PC-9 (cell line): ENCODE data around the gene EDAR. TPM values are rescaled to one million over a fixed set of nuclear protein-coding genes. Genes with fewer than 3 reads are reported as not detected.

ENCODE experiments used
- BruUV-seq: library from RNA; stranded (reverse); fragments of 400-500 nt; replicated peaks from 2 replicates; lab custom pipeline; 2021; lab: Mats Ljungman, UMichigan
- CTCF ChIA-PET: fragments of 300-600 bp; sonication (Branson Sonifier 250); formaldehyde crosslinking; loops from one replicate; lab custom pipeline; 2022; ENCODE audit warnings: antibody characterized with exemption; lab: Charles Lee
- POLR2A ChIA-PET: fragments of 300-600 bp; sonication (Branson Sonifier 250); formaldehyde crosslinking; loops from one replicate; lab custom pipeline; 2022; ENCODE audit warnings: antibody characterized with exemption; ENCODE audit not compliant: unreplicated experiment; lab: Charles Lee
- DNase-seq, 2 experiments: peaks; one replicate each; pipeline versions ENCODE4 v3.0.0 to v3.0.0-alpha.2; 2015 to 2022; ENCODE audit warnings: mixed read lengths in 1 of 2
- H2AFZ ChIP-seq: fragments of 200-600 bp; sonication (generic); 2 replicates; pipeline ENCODE4 v1.8.1; 2017; ENCODE audit warnings: antibody characterized with exemption
- H3F3A ChIP-seq: fragments of 200-600 bp; sonication (generic); 2 replicates; pipeline ENCODE4 v1.8.1; 2017; ENCODE audit warnings: antibody characterized with exemption, mild to moderate bottlenecking, low read depth; ENCODE audit not compliant: insufficient read depth
- H3K27ac ChIP-seq: fragments of 200-600 bp; sonication (generic); 2 replicates; pipeline ENCODE4 v1.6.1; 2016; ENCODE audit warnings: mixed run types
- H3K27me3 ChIP-seq: fragments of 200-600 bp; sonication (generic); 2 replicates; pipeline ENCODE4 v1.6.1; 2016; ENCODE audit warnings: low read depth, mixed run types; ENCODE audit not compliant: insufficient read depth
- H3K36me3 ChIP-seq: fragments of 200-600 bp; sonication (generic); 2 replicates; pipeline ENCODE4 v1.6.1; 2016; ENCODE audit warnings: low read depth, mixed run types
- H3K4me1 ChIP-seq: fragments of 200-600 bp; sonication (generic); replicated peaks from 2 replicates; pipeline ENCODE4 v1.6.1; 2016; ENCODE audit warnings: mixed run types; ENCODE audit not compliant: insufficient read depth
- H3K4me2 ChIP-seq: fragments of 200-600 bp; sonication (generic); 2 replicates; pipeline ENCODE4 v1.6.1; 2017; ENCODE audit warnings: mixed run types
- H3K4me3 ChIP-seq: fragments of 200-600 bp; sonication (generic); 2 replicates; pipeline ENCODE4 v1.6.1; 2016; ENCODE audit warnings: mixed run types
- H3K79me2 ChIP-seq: fragments of 200-600 bp; sonication (generic); 2 replicates; pipeline ENCODE4 v1.6.1; 2017; ENCODE audit warnings: low read depth, mixed run types
- H3K9me2 ChIP-seq: fragments of 200-600 bp; sonication (generic); 2 replicates; pipeline ENCODE4 v1.8.1; 2017; ENCODE audit warnings: mild to moderate bottlenecking; ENCODE audit not compliant: insufficient read depth
- H3K9me3 ChIP-seq: fragments of 200-600 bp; sonication (generic); 2 replicates; pipeline ENCODE4 v1.8.1; 2016; ENCODE audit warnings: low read depth; ENCODE audit not compliant: insufficient read depth
- H4K20me1 ChIP-seq: fragments of 200-600 bp; sonication (generic); 2 replicates; pipeline ENCODE4 v1.8.1; 2017; ENCODE audit not compliant: insufficient read depth
- EZH2 ChIP-seq: fragments of 200-600 bp; sonication (generic); IDR thresholded peaks from 2 replicates; pipeline ENCODE4 v1.8.0; 2017; ENCODE audit warnings: antibody characterized with exemption, low read depth
- intact Hi-C: fragments of 100-400 bp; cut with micrococcal nuclease; formaldehyde crosslinking; loops from one replicate; pipeline ENCODE4 v1.10.0; 2022; ENCODE audit not compliant: unreplicated experiment
- total RNA-seq: library from RNA; stranded (reverse); gene quantifications from 2 replicates; pipeline ENCODE4 v1.2.3, GENCODE V29; 2021
- TF ChIP-seq, protein P1 (sequence below): fragments of 200-600 bp; sonication (generic); conservative IDR thresholded peaks from 2 replicates; pipeline ENCODE4 v1.6.1; 2017; ENCODE audit warnings: mixed run types, antibody characterized with exemption, mild to moderate bottlenecking, moderate library complexity

EDAR gene
- total RNA-seq, 1 experiment from 2014 or later: not detected

DNA sequence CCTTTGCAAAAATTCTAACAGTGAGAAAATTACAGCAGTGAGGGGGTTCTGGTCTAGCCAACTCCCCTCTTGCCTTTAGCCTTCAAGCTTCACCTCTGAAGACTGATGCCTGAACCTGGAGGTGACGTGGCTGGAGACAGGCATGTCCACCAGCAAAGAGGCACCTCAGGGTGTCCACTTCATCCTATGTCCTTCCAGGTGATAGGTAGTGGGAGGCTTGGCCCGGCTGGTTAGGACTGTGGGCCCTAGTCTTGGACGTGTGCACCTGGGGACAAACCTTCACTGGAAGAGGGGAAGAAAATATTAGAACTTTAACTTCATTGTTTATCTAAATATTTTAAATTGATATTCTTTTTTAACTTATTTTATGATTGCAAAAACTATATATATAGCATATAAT, 35.5 kb upstream of the EDAR start:
- H3K4me2 ChIP-seq: no peak overlapping the region
- ChIA-PET POLR2A (no interaction called here), CTCF (no interaction called here)
- H3K27ac ChIP-seq: no peak overlapping the region
- no peaks in the 10 kb centered on the region for H3K79me2 ChIP-seq
- intact Hi-C loops: no loop called here
- DNase-seq: no peak
- H3K4me3 ChIP-seq: no peak overlapping the region
- no peaks in the 10 kb centered on the region for H3K9me3 ChIP-seq
- H4K20me1 ChIP-seq: no peaks in the 10 kb centered on the region
- H3K36me3 ChIP-seq: no peaks in the 10 kb centered on the region
- BruUV-seq: no TSS peak
- no peak for TF ChIP-seq EZH2
- TF ChIP-seq, protein P1, sequence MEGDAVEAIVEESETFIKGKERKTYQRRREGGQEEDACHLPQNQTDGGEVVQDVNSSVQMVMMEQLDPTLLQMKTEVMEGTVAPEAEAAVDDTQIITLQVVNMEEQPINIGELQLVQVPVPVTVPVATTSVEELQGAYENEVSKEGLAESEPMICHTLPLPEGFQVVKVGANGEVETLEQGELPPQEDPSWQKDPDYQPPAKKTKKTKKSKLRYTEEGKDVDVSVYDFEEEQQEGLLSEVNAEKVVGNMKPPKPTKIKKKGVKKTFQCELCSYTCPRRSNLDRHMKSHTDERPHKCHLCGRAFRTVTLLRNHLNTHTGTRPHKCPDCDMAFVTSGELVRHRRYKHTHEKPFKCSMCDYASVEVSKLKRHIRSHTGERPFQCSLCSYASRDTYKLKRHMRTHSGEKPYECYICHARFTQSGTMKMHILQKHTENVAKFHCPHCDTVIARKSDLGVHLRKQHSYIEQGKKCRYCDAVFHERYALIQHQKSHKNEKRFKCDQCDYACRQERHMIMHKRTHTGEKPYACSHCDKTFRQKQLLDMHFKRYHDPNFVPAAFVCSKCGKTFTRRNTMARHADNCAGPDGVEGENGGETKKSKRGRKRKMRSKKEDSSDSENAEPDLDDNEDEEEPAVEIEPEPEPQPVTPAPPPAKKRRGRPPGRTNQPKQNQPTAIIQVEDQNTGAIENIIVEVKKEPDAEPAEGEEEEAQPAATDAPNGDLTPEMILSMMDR: no peak
- H3F3A ChIP-seq: no peaks in the 10 kb centered on the region
- no peaks in the 10 kb centered on the region for H3K9me2 ChIP-seq
- no peaks in the 10 kb centered on the region for H3K27me3 ChIP-seq
- H3K4me1 ChIP-seq: peaks cover 10% of the 10 kb centered on the region
- no peak overlapping the region for H2AFZ ChIP-seq

DNA sequence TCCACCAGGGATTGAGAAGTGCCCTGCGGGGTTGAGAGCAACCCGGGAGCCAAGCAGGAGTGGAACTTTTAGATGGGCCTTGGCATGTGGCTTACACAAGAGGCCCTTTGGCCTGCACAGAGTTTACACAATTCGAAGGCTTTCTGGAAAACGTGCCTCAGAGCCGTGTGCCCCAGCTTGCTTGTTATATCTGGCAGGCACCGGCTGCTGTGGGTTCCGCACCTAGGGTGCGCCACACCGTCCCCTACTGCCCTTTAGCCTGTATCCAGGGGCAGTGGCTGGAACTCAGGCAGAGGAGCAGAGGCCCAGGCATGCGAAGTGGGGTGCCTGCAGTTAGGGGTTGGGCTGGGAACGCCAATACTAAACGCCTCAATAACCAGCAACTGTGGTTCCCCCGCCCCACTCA, 32.9 kb upstream of the EDAR start:
- no peaks in the 10 kb centered on the region for H3K36me3 ChIP-seq
- CTCF ChIA-PET: no interaction called here
- H3K4me1 ChIP-seq: peaks cover 10% of the 10 kb centered on the region
- TF ChIP-seq EZH2: no peak
- TF ChIP-seq, protein P1: no peak
- H2AFZ ChIP-seq: no peak overlapping the region
- BruUV-seq: no TSS peak
- no peak for DNase-seq
- intact Hi-C loops: no loop called here
- H3K27me3 ChIP-seq: no peaks in the 10 kb centered on the region
- no peaks in the 10 kb centered on the region for H3K79me2 ChIP-seq
- no peaks in the 10 kb centered on the region for H4K20me1 ChIP-seq
- POLR2A ChIA-PET: no interaction called here
- no peak overlapping the region for H3K4me3 ChIP-seq
- no peak overlapping the region for H3K4me2 ChIP-seq
- no peaks in the 10 kb centered on the region for H3F3A ChIP-seq
- no peak overlapping the region for H3K27ac ChIP-seq
- H3K9me3 ChIP-seq: no peaks in the 10 kb centered on the region
- no peaks in the 10 kb centered on the region for H3K9me2 ChIP-seq

GRCh38 chr2:109020217-109020637, 31.2 kb upstream of the EDAR start:
- Histone ChIP-seq H4K20me1 (no peaks in the 10 kb centered on the region), H3K4me2 (peak overlapping the region; percentile 14; the same call in 1 of the 2 replicates), H3K79me2 (no peaks in the 10 kb centered on the region), H3K9me2 (no peaks in the 10 kb centered on the region), H3K4me3 (no peak overlapping the region), H3F3A (no peaks in the 10 kb centered on the region), H3K4me1 (peaks cover 10% of the 10 kb centered on the region), H3K27me3 (no peaks in the 10 kb centered on the region), H3K27ac (no peak overlapping the region), H3K9me3 (no peaks in the 10 kb centered on the region), H3K36me3 (no peaks in the 10 kb centered on the region), H2AFZ (no peak overlapping the region)
- intact Hi-C loops: no loop called here
- ChIA-PET CTCF (no interaction called here), POLR2A (interaction anchor here (0.8 kb wide), 1 partner anchor 40 kb away, joined by 6 read pairs; no protein-coding TSS in a partner anchor)
- no TSS peak for BruUV-seq
- TF ChIP-seq, protein P1: no peak
- TF ChIP-seq EZH2: no peak
- DNase-seq: no peak
